ENCODE data around the gene ZNF614. TPM values are rescaled to one million over a fixed set of nuclear protein-coding genes. Genes with fewer than 3 reads are reported as not detected.

Gene ZNF614
- total RNA-seq, 1 donor = 12.1 TPM

DNA sequence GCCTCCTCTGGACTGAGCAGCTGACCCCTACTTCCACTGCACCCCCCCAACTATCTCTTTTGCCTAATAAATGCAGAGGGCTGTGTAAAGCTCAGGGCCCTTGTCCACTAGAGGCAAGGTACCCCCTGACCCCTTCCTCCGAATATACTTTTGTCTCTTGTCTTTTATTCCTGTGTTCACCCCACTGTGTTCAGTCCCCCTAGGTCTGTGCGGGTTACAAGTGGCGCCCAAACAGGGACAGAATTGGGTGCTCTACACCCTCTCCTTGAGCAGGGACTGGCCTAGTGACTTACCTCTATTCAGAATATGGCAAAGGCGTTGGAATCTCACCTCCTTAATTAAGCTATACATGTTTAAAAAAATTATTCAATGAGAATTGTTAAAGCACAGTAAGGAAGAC is 56.6 kb downstream of the ZNF614 start:
- H3K4me3 ChIP-seq (ENCODE audit: low read depth, low read length) = no peak overlapping the region
- peak; percentile 42 for DNase-seq (ENCODE audit: low read depth)
- TF ChIP-seq, protein P1, sequence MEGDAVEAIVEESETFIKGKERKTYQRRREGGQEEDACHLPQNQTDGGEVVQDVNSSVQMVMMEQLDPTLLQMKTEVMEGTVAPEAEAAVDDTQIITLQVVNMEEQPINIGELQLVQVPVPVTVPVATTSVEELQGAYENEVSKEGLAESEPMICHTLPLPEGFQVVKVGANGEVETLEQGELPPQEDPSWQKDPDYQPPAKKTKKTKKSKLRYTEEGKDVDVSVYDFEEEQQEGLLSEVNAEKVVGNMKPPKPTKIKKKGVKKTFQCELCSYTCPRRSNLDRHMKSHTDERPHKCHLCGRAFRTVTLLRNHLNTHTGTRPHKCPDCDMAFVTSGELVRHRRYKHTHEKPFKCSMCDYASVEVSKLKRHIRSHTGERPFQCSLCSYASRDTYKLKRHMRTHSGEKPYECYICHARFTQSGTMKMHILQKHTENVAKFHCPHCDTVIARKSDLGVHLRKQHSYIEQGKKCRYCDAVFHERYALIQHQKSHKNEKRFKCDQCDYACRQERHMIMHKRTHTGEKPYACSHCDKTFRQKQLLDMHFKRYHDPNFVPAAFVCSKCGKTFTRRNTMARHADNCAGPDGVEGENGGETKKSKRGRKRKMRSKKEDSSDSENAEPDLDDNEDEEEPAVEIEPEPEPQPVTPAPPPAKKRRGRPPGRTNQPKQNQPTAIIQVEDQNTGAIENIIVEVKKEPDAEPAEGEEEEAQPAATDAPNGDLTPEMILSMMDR (IDR thresholded peaks at IDR 0.05; ENCODE audit: insufficient read depth, low read depth, low read length) = no peak

DNA sequence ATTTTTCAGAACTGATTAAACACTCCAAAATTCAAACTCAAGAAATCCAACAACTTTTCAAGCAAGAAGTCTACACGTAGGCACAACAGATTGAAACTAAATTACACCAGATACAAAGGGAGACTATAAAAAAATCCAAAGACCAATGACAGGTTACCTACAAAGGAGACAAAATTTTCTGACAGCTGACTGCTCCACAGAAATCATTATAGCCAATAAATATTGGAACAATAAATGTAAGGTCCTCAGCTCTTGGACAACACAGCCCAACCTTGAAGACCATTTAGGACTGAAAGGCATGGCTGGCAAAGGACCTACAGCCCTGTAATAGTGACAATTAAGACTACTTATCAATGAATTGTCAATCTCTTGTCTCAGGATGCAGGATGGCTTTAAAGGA is 57.5 kb downstream of the ZNF614 start:
- DNase-seq (ENCODE audit: low read depth) = no peak
- H3K4me3 ChIP-seq (ENCODE audit: low read depth, low read length) = no peak overlapping the region
- TF ChIP-seq, protein P1 (IDR thresholded peaks at IDR 0.05; ENCODE audit: insufficient read depth, low read depth, low read length) = no peak

DNA sequence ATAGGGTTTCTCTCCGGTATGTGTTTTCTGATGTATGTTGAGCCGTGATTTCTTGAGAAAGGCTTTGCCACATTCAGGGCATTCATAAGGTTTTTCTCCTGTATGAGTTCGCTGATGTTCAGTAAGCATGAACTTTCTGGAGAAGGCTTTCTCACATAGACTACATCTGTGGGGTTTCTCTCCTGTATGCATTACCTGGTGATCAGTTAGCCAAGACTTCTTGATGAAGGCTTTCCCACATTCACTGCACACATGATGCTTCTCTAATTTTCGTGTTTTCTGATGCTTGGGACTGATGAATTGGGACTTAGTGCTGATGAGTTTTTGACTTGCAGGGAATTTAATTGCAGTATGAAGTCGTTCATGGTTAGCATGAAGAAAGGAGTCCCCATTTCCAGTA is 62.6 kb downstream of the ZNF614 start:
- no peak overlapping the region for H3K4me3 ChIP-seq (ENCODE audit: low read depth, low read length)
- TF ChIP-seq, protein P1 (IDR thresholded peaks at IDR 0.05; ENCODE audit: insufficient read depth, low read depth, low read length) = no peak
- DNase-seq (ENCODE audit: low read depth) = no peak

Other genes with a start within 250 kb of the ZNF614 start
- not detected in 2 replicates for gene FPR3, start 233.2 kb downstream of the ZNF614 start, total RNA-seq
- gene ZNF577, start 140.4 kb downstream of the ZNF614 start, total RNA-seq = 3.5 and 4.2 TPM in 2 replicates
- 6.4 and 12.1 TPM in 2 replicates for gene ZNF649, start 123.4 kb downstream of the ZNF614 start, total RNA-seq
- gene ZNF613, start 100.9 kb downstream of the ZNF614 start, total RNA-seq = 5.2 and 10.8 TPM in 2 replicates
- gene ZNF350, start 41.5 kb downstream of the ZNF614 start, total RNA-seq = 6.8 and 7.8 TPM in 2 replicates
- gene ZNF615, start 20.2 kb downstream of the ZNF614 start, total RNA-seq = 9.0 and 9.9 TPM in 2 replicates
- gene ZNF432, start 20.5 kb upstream of the ZNF614 start, total RNA-seq = 7.4 and 10.8 TPM in 2 replicates
- gene ZNF841, start 67.4 kb upstream of the ZNF614 start, total RNA-seq = 22.9 and 41.9 TPM in 2 replicates
- 7.4 and 12.5 TPM in 2 replicates for gene ZNF616, start 111.6 kb upstream of the ZNF614 start, total RNA-seq
- 7.1 and 11.7 TPM in 2 replicates for gene ZNF836, start 143.2 kb upstream of the ZNF614 start, total RNA-seq
- gene PPP2R1A, start 161.7 kb upstream of the ZNF614 start, total RNA-seq = 122 and 166 TPM in 2 replicates
- gene ZNF766, start 241.2 kb upstream of the ZNF614 start, total RNA-seq = 6.4 and 12.1 TPM in 2 replicates